K562 (cell line): ENCODE measurements around the gene NXF1. TPM values are rescaled to one million over a fixed set of nuclear protein-coding genes. Genes with fewer than 3 reads are reported as not detected.
"Not testable (repeated sequence)": the region's sequence is repeated elsewhere in the genome, so short reads cannot be mapped to it uniquely, and the experiment has no call there.

ENCODE experiments used
- ATAC-seq: fragments of 200-7000 bp; cut with Tn5 transposase; 3 replicates; pipeline ENCODE4 v1.9.1; 2020; ENCODE audit warnings: moderate library complexity
- BruUV-seq: library from RNA; stranded (reverse); fragments of 400-500 nt; replicated peaks from 2 replicates; lab custom pipeline; 2021; lab: Mats Ljungman, UMichigan
- CTCF ChIA-PET: fragments of 300-600 bp; formaldehyde crosslinking; extraction: SDS; loops from one replicate; lab custom pipeline; 2021; ENCODE audit warnings: low intra/inter-chr PET ratio; lab: Yijun Ruan, JAX
- POLR2A ChIA-PET: fragments of 300-600, 350-650 bp; sonication (Branson Sonifier 250); formaldehyde crosslinking; extraction: SDS; loops from one replicate; lab custom pipeline; 2021; ENCODE audit warnings: antibody characterized with exemption, inconsistent platforms; lab: Yijun Ruan, JAX
- DNase-seq, 4 experiments: peaks; one replicate each; pipeline versions ENCODE4 v3.0.0 to v3.0.0-alpha.2; 2011 to 2018; ENCODE audit warnings: low spot score in 3 of 4, mixed read lengths in 3 of 4; ENCODE audit errors: extremely low read depth in 1 of 4
- FAIRE-seq: peaks from 2 replicates; lab custom pipeline; 2011; peaks lifted over from hg19 to GRCh38; lab: Jason Lieb, UNC
- H2AFZ ChIP-seq: 2 replicates; pipeline ENCODE4 v1.6.0; 2011; ENCODE audit warnings: low read depth, low read length, control low read depth, inconsistent platforms
- H3K27ac ChIP-seq: fragments of 200-600 bp; 3 replicates; pipeline ENCODE4 v1.8.0; 2011; ENCODE audit warnings: low read depth, mild to moderate bottlenecking, control low read depth, inconsistent platforms, low read length, moderate library complexity, mixed read lengths; ENCODE audit errors: extremely low read depth
- H3K27me3 ChIP-seq, 2 experiments: fragments of 300-600 bp in 1 of 2; 2 replicates in 1 of 2; 3 replicates in 1 of 2; pipeline versions ENCODE4 v1.6.0 to v1.8.0; 2011; ENCODE audit warnings: inconsistent platforms in 2 of 2, low read length in 2 of 2, mild to moderate bottlenecking in 1 of 2, mixed read lengths in 1 of 2, moderate library complexity in 1 of 2; ENCODE audit not compliant: control insufficient read depth in 2 of 2, insufficient read depth in 2 of 2
- H3K36me3 ChIP-seq: fragments of 300-600 bp; 3 replicates; pipeline ENCODE4 v1.8.0; 2011; ENCODE audit warnings: mild to moderate bottlenecking, low read length, inconsistent platforms; ENCODE audit not compliant: control insufficient read depth, insufficient read depth
- H3K4me1 ChIP-seq, 2 experiments: fragments of 200-600 bp in 1 of 2; replicated peaks in 1 of 2; 2 replicates in 1 of 2; 3 replicates in 1 of 2; pipeline versions ENCODE4 v1.5.1 to v1.8.0; 2011; ENCODE audit warnings: inconsistent platforms in 2 of 2, low read length in 2 of 2, mild to moderate bottlenecking in 1 of 2, mixed read lengths in 1 of 2, moderate library complexity in 1 of 2; ENCODE audit not compliant: control insufficient read depth in 2 of 2, insufficient read depth in 2 of 2
- H3K4me2 ChIP-seq: 2 replicates; pipeline ENCODE4 v1.6.1; 2011; ENCODE audit warnings: low read length, control low read depth, inconsistent platforms, mixed read lengths; ENCODE audit not compliant: insufficient read depth
- H3K4me3 ChIP-seq: fragments of 200-600 bp; sonication (generic), shearing (Covaris generic); 2 replicates; pipeline ENCODE4 v1.5.1; 2016; ENCODE audit warnings: control low read depth, inconsistent platforms
- H3K79me2 ChIP-seq: fragments of 200-600 bp; 3 replicates; pipeline ENCODE4 v1.8.0; 2011; ENCODE audit warnings: low read length, inconsistent platforms; ENCODE audit not compliant: control insufficient read depth, insufficient read depth
- H3K9ac ChIP-seq, 2 experiments: 2 replicates each; pipeline versions ENCODE4 v1.6.0 to v1.6.1; 2011; ENCODE audit warnings: low read depth in 2 of 2, low read length in 2 of 2, control low read depth in 1 of 2, inconsistent platforms in 1 of 2, mild to moderate bottlenecking in 1 of 2, mixed read lengths in 1 of 2; ENCODE audit not compliant: insufficient read depth in 1 of 2
- H3K9me1 ChIP-seq: one replicate; pipeline ENCODE4 v1.6.0; 2011; ENCODE audit warnings: inconsistent platforms, mild to moderate bottlenecking, low read length, moderate library complexity; ENCODE audit not compliant: control insufficient read depth, insufficient read depth
- H3K9me3 ChIP-seq: replicated peaks from 2 replicates; pipeline ENCODE4 v1.5.1; 2011; ENCODE audit warnings: low read depth, low read length, inconsistent platforms; ENCODE audit not compliant: control insufficient read depth, insufficient read depth
- H4K20me1 ChIP-seq: replicated peaks from 2 replicates; pipeline ENCODE4 v1.6.1; 2011; ENCODE audit warnings: low read length, inconsistent platforms, mixed read lengths; ENCODE audit not compliant: control insufficient read depth, insufficient read depth
- BCOR ChIP-seq: fragments of 450-650 bp; IDR thresholded peaks from 2 replicates; pipeline ENCODE4 v1.6.1; 2016
- CC2D1A ChIP-seq: fragments of 450-650 bp; IDR thresholded peaks from 2 replicates; pipeline ENCODE4 v1.6.1; 2017; ENCODE audit warnings: mild to moderate bottlenecking
- CHD1 ChIP-seq: fragments of 200-600 bp; sonication (generic); IDR thresholded peaks from one replicate; pipeline ENCODE4 v1.6.1; 2012; ENCODE audit warnings: mild to moderate bottlenecking, moderate library complexity, low read length, inconsistent platforms
- DACH1 ChIP-seq: fragments of 450-650 bp; IDR thresholded peaks from 2 replicates; pipeline ENCODE4 v1.6.1; 2018; ENCODE audit not compliant: partially characterized antibody
- DPF2 ChIP-seq: fragments of 450-650 bp; IDR thresholded peaks from 2 replicates; pipeline ENCODE4 v1.6.1; 2016
- FOXK1 ChIP-seq: sonication (generic); formaldehyde crosslinking; IDR thresholded peaks from 2 replicates; pipeline ENCODE4 v1.8.0; 2022; ENCODE audit warnings: missing genetic modification reagents, mild to moderate bottlenecking, borderline replicate concordance
- FOXP1 ChIP-seq: sonication (generic); formaldehyde crosslinking; IDR thresholded peaks from 2 replicates; pipeline ENCODE4 v1.8.0; 2022; ENCODE audit warnings: mild to moderate bottlenecking, missing genetic modification reagents
- GATA2 ChIP-seq: sonication (generic); formaldehyde crosslinking; IDR thresholded peaks from 2 replicates; pipeline ENCODE4 v1.4.0; 2020; ENCODE audit warnings: mild to moderate bottlenecking, missing genetic modification reagents
- GATAD2A ChIP-seq: fragments of 450-650 bp; IDR thresholded peaks from 2 replicates; pipeline ENCODE4 v1.6.1; 2017
- GATAD2B ChIP-seq: fragments of 450-650 bp; IDR thresholded peaks from 2 replicates; pipeline ENCODE4 v1.6.1; 2017; ENCODE audit warnings: mild to moderate bottlenecking, borderline replicate concordance
- HDAC1 ChIP-seq, 2 experiments: fragments of 450-650 bp; IDR thresholded peaks; 2 replicates each; pipeline ENCODE4 v1.6.1; 2016 to 2017; ENCODE audit warnings: inconsistent platforms in 1 of 2, mild to moderate bottlenecking in 1 of 2, moderate library complexity in 1 of 2
- HDAC2 ChIP-seq: fragments of 450-650 bp; IDR thresholded peaks from 2 replicates; pipeline ENCODE4 v1.6.1; 2016; ENCODE audit warnings: mild to moderate bottlenecking
- KDM1A ChIP-seq, 2 experiments: fragments of 450-650 bp; IDR thresholded peaks; 2 replicates each; pipeline ENCODE4 v1.6.1; 2016; ENCODE audit warnings: mild to moderate bottlenecking in 2 of 2
- MAFF ChIP-seq: IDR thresholded peaks from 2 replicates; pipeline ENCODE4 v1.6.1; 2012; ENCODE audit warnings: low read length, improper control_type of control experiment
- MCM7 ChIP-seq, 2 experiments: fragments of 450-650 bp; IDR thresholded peaks; 2 replicates each; pipeline ENCODE4 v1.6.1; 2016 to 2018
- MTA1 ChIP-seq: fragments of 450-650 bp; IDR thresholded peaks from 2 replicates; pipeline ENCODE4 v1.6.1; 2017; ENCODE audit warnings: borderline replicate concordance
- MTA2 ChIP-seq: fragments of 450-650 bp; IDR thresholded peaks from 2 replicates; pipeline ENCODE4 v1.6.1; 2016; ENCODE audit warnings: low read depth
- MTA3 ChIP-seq: fragments of 450-650 bp; formaldehyde crosslinking; IDR thresholded peaks from 2 replicates; pipeline ENCODE4 v1.6.1; 2017; ENCODE audit warnings: mild to moderate bottlenecking, borderline replicate concordance
- SMAD3 ChIP-seq: fragments of 450-650 bp; formaldehyde crosslinking; conservative IDR thresholded peaks from 2 replicates; pipeline ENCODE4 v1.4.0; 2020; ENCODE audit warnings: mild to moderate bottlenecking
- SMARCA4 ChIP-seq: fragments of 450-650 bp; IDR thresholded peaks from 2 replicates; pipeline ENCODE4 v1.6.1; 2016
- SMARCE1 ChIP-seq: fragments of 450-650 bp; IDR thresholded peaks from 2 replicates; pipeline ENCODE4 v1.7.1; 2016; ENCODE audit warnings: mild to moderate bottlenecking
- TRIM24 ChIP-seq, 2 experiments: fragments of 450-650 bp; IDR thresholded peaks; 2 replicates each; pipeline ENCODE4 v1.6.1; 2016
- ZBTB2 ChIP-seq: fragments of 450-650 bp; IDR thresholded peaks from 2 replicates; pipeline ENCODE4 v1.6.1; 2016; ENCODE audit warnings: antibody characterized with exemption
- ZFPM2 ChIP-seq: fragments of 250-450 bp; sonication (Bioruptor Pico); IDR thresholded peaks from 2 replicates; pipeline ENCODE4 v1.5.1; 2022; ENCODE audit warnings: mild to moderate bottlenecking
- ZFX ChIP-seq: sonication (generic); formaldehyde crosslinking; IDR thresholded peaks from 2 replicates; pipeline ENCODE4 v1.8.0; 2022; ENCODE audit warnings: mild to moderate bottlenecking, missing genetic modification reagents, moderate library complexity
- WGBS: fragments of 100-300 bp; shearing (Covaris generic); methylation state at CpG from one replicate; pipeline ENCODE4 v1.1.6; 2016; ENCODE audit warnings: low coverage, mixed read lengths; ENCODE audit not compliant: insufficient coverage; ENCODE audit errors: missing lambda C conversion rate; 5-methylcytosine and 5-hydroxymethylcytosine counted together
- in situ Hi-C: fragments of 300-500 bp; cut with MboI; formaldehyde crosslinking; loops from 4 replicates; pipeline ENCODE4 v1.15.0; 2018; ENCODE audit warnings: inconsistent platforms, mixed read lengths
- intact Hi-C: fragments of 100-400 bp; cut with micrococcal nuclease; formaldehyde crosslinking; loops from 2 replicates; pipeline ENCODE4 v1.14.2; 2022
- polyA plus RNA-seq, 8 experiments: library from polyadenylated mRNA; depleted of rRNA in 4 of 8; stranded (reverse) in 5 of 8; unstranded in 3 of 8; fragments of >200 nt; fragmentation: Nextera tagmentation in 2 of 8; fragmentation: Illumina TruSeq in 1 of 8; extraction: Ambion mirVana in 2 of 8; extraction: Trizol in 1 of 8; gene quantifications; 2 replicates each; pipeline versions ENCODE4 v1.2.1 to v1.2.3, GENCODE V29; 2011 to 2014; ENCODE audit warnings: inconsistent platforms in 1 of 8, missing spikeins in 1 of 8
- total RNA-seq, 7 experiments: library from RNA; depleted of rRNA in 6 of 7; stranded (reverse); fragments of >200 nt in 6 of 7; fragmentation: Illumina TruSeq in 2 of 7; extraction: Trizol in 2 of 7; gene quantifications; 2 replicates each; pipeline versions ENCODE4 v1.2.1 to v1.2.3, GENCODE V29; 2011 to 2021; ENCODE audit warnings: low replicate concordance in 1 of 7

The NXF1 gene
- total and polyA plus RNA-seq, 9 of the 15 experiments (the other 6 are each of a cell fraction or from before 2014, with no cell fraction given), result 18.1 to 98.3 (median 35.8) TPM

GRCh38 chr11:62770778-62771143 is 34.5 kb downstream of the NXF1 start (continued):
- TF ChIP-seq CHD1, result peak; percentile 17
- no peak for TF ChIP-seq FOXK1 (CRISPR knock-in tag)
- no peak for TF ChIP-seq ZFPM2 (CRISPR knock-in tag)
- TF ChIP-seq SMAD3 (CRISPR knock-in tag), result no peak
- TF ChIP-seq MAFF, result no peak

DNA sequence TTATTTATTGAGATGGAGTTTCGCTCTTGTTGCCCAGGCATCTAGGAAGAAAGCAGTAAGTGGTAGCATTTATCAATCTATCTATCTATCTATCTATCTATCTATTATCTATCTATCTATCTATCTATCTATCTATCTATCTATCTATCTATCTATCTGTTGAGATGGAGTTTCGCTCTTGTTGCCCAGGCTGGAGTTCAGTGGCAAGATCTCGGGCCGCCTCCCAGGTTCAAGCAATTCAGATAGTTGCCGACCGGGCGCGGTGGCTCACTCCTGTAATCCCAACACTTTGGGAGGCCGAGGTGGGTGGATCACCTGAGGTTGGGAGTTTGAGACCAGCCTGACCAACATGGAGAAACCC is 44.4 kb downstream of the NXF1 start:
- Histone ChIP-seq H3K4me3 (peak overlapping the region; percentile 77), H3K36me3 (peaks cover 22% of the 10 kb centered on the region), H3K79me2 (peaks cover 16% of the 10 kb centered on the region), H3K4me1 (peaks cover 10 to 15% of the 10 kb centered on the region in 2 experiments; a peak in 4 of 5 replicates), H3K9ac (peak overlapping the region in 1 of 2 experiments; percentile 77; a peak in 2 of 4 replicates), H3K4me2 (peak overlapping the region; percentile 88)
- in situ Hi-C loops, H3K9me3 ChIP-seq, CTCF ChIA-PET, ATAC-seq, BruUV-seq, H3K27ac ChIP-seq, H4K20me1 ChIP-seq, DNase-seq, H3K9me1 ChIP-seq, H3K27me3 ChIP-seq, H2AFZ ChIP-seq, FAIRE-seq: not testable (repeated sequence)
- WGBS, result 17% methylated on average over 9 of the region's 9 CpGs
- TF ChIP-seq GATAD2B (peak; percentile 100), FOXP1 (CRISPR knock-in tag) (peak; percentile 35; the same call in 1 of the 2 replicates), GATA2 (peak; percentile 96), MTA3 (peak; percentile 49; the same call in 1 of the 2 replicates), MTA1 (peak; percentile 95), ZFX (0 out of 2 replicates have a peak, but pooled peaks have one; percentile 2), CC2D1A (peak; percentile 16; the same call in 1 of the 2 replicates), ZBTB2 (peak; percentile 97), BCOR (peak; percentile 91), MCM7 (IDR thresholded peaks at IDR 0.05) (peak in 1 of 2 experiments; percentile 97; a peak in 2 of 4 replicates), MTA2 (0 out of 2 replicates have a peak, but pooled peaks have one; percentile 29), DACH1 (peak; percentile 100), KDM1A (IDR thresholded peaks at IDR 0.05) (peak in 1 of 2 experiments; percentile 51; a peak in 1 of 4 replicates), FOXK1 (CRISPR knock-in tag) (peak; percentile 86; the same call in 1 of the 2 replicates), SMARCE1 (peak; percentile 16; the same call in 1 of the 2 replicates), HDAC2 (peak; percentile 71), SMARCA4 (peak; percentile 53; the same call in 1 of the 2 replicates), GATAD2A (peak; percentile 97), DPF2 (peak; percentile 22; the same call in 1 of the 2 replicates), TRIM24 (IDR thresholded peaks at IDR 0.05) (0 out of 4 replicates have a peak, but pooled peaks of 1 of the 2 experiments have one; percentile 27), HDAC1 (IDR thresholded peaks at IDR 0.05) (peak in 1 of 2 experiments; percentile 50; a peak in 3 of 4 replicates)
- POLR2A ChIA-PET, result interaction anchor here (0.6 to 1.9 kb wide), 11 partner anchors 8 to 194 kb away, joined by 3 to 10 read pairs (median 4); partner anchors contain the start of genes C11orf98, CSKMT, TAF6L and TMEM179B
- intact Hi-C loops, result loop anchor here (5.0 to 10.0 kb wide), 2 partner anchors 34 to 366 kb away; partner anchors contain the start of genes HNRNPUL2 and TTC9C
